HUES64 (cell line): ENCODE measurements around the gene CMSS1.

Source experiments
- H3K27ac ChIP-seq: 2 replicates; pipeline ENCODE4 v1.7.0; 2013; ENCODE audit warnings: low read depth, low read length, inconsistent platforms
- H3K27me3 ChIP-seq: 2 replicates; pipeline ENCODE4 v1.6.1; 2013; ENCODE audit warnings: mild to moderate bottlenecking, low read length; ENCODE audit not compliant: insufficient read depth
- H3K36me3 ChIP-seq: 2 replicates; pipeline ENCODE4 v1.6.1; 2013; ENCODE audit warnings: mild to moderate bottlenecking, low read length; ENCODE audit not compliant: insufficient read depth
- H3K4me1 ChIP-seq: 2 replicates; pipeline ENCODE4 v1.6.1; 2013; ENCODE audit warnings: mild to moderate bottlenecking, low read length, moderate library complexity; ENCODE audit not compliant: insufficient read depth
- H3K4me3 ChIP-seq: 2 replicates; pipeline ENCODE4 v1.5.1; 2013; ENCODE audit warnings: mild to moderate bottlenecking, low read length, moderate library complexity
- H3K9ac ChIP-seq: 2 replicates; pipeline ENCODE4 v1.6.1; 2013; ENCODE audit warnings: mild to moderate bottlenecking, low read depth, low read length
- H3K9me3 ChIP-seq: 2 replicates; pipeline ENCODE4 v1.6.1; 2013; ENCODE audit warnings: low read depth, low read length; ENCODE audit not compliant: insufficient read depth
- WGBS: fragments of 150-250, 120-280 bp; methylation state at CpG from one replicate; pipeline ENCODE4 v1.1.7; 2013; ENCODE audit warnings: missing lambda C conversion rate; 5-methylcytosine and 5-hydroxymethylcytosine counted together

CMSS1 gene

GRCh38 chr3:100022506-100022905, 204.8 kb downstream of the CMSS1 start:
- H3K4me3 ChIP-seq, result no peak overlapping the region
- H3K4me1 ChIP-seq, result no peaks in the 10 kb centered on the region
- no peaks in the 10 kb centered on the region for H3K9me3 ChIP-seq
- H3K36me3 ChIP-seq, result no peaks in the 10 kb centered on the region
- no peak overlapping the region for H3K9ac ChIP-seq
- no peak overlapping the region for H3K27ac ChIP-seq
- no peaks in the 10 kb centered on the region for H3K27me3 ChIP-seq

- 88% methylated on average over 5 of the region's 5 CpGs for WGBS
- Histone ChIP-seq H3K9me3 (no peaks in the 10 kb centered on the region), H3K4me3 (no peak overlapping the region), H3K36me3 (no peaks in the 10 kb centered on the region), H3K27me3 (no peaks in the 10 kb centered on the region), H3K4me1 (no peaks in the 10 kb centered on the region), H3K27ac (no peak overlapping the region), H3K9ac (no peak overlapping the region)
Observed at GRCh38 chr3:100023150-100023549, 205.5 kb downstream of the CMSS1 start.

GRCh38 chr3:100023595-100023994, 205.9 kb downstream of the CMSS1 start:
- Histone ChIP-seq H3K9me3 (no peaks in the 10 kb centered on the region), H3K36me3 (no peaks in the 10 kb centered on the region), H3K27me3 (no peaks in the 10 kb centered on the region), H3K4me3 (no peak overlapping the region), H3K27ac (no peak overlapping the region), H3K4me1 (no peaks in the 10 kb centered on the region), H3K9ac (no peak overlapping the region)
- WGBS, result 88% methylated on average over 1 of the region's 1 CpG

- no peak overlapping the region for H3K4me3 ChIP-seq
- H3K9me3 ChIP-seq, result no peaks in the 10 kb centered on the region
- no peaks in the 10 kb centered on the region for H3K27me3 ChIP-seq
- no peak overlapping the region for H3K27ac ChIP-seq
- no peak overlapping the region for H3K9ac ChIP-seq
- H3K36me3 ChIP-seq, result no peaks in the 10 kb centered on the region
- 93% methylated on average over 3 of the region's 7 CpGs for WGBS
- no peaks in the 10 kb centered on the region for H3K4me1 ChIP-seq
Observed at GRCh38 chr3:100024520-100025303, 207.1 kb downstream of the CMSS1 start.

- no peak overlapping the region for H3K4me3 ChIP-seq
- WGBS, result 81% methylated on average over 1 of the region's 1 CpG
- no peak overlapping the region for H3K9ac ChIP-seq
- H3K27ac ChIP-seq, result no peak overlapping the region
- no peaks in the 10 kb centered on the region for H3K36me3 ChIP-seq
- H3K27me3 ChIP-seq, result no peaks in the 10 kb centered on the region
- no peaks in the 10 kb centered on the region for H3K9me3 ChIP-seq
- peaks cover 4% of the 10 kb centered on the region for H3K4me1 ChIP-seq
Observed at GRCh38 chr3:100027321-100027720, 209.7 kb downstream of the CMSS1 start.

GRCh38 chr3:100029052-100029451, 211.4 kb downstream of the CMSS1 start:
- H3K36me3 ChIP-seq, result no peaks in the 10 kb centered on the region
- no CpG with 5 or more reads among the region's 1 CpG for WGBS
- H3K4me3 ChIP-seq, result no peak overlapping the region
- H3K9me3 ChIP-seq, result no peaks in the 10 kb centered on the region
- no peaks in the 10 kb centered on the region for H3K27me3 ChIP-seq
- H3K27ac ChIP-seq, result no peak overlapping the region
- peaks cover 6% of the 10 kb centered on the region for H3K4me1 ChIP-seq
- no peak overlapping the region for H3K9ac ChIP-seq

- Histone ChIP-seq H3K27ac (no peak overlapping the region), H3K36me3 (no peaks in the 10 kb centered on the region), H3K9me3 (no peaks in the 10 kb centered on the region), H3K9ac (no peak overlapping the region), H3K4me1 (peaks cover 6% of the 10 kb centered on the region), H3K27me3 (no peaks in the 10 kb centered on the region), H3K4me3 (no peak overlapping the region)
- 94% methylated on average over 2 of the region's 2 CpGs for WGBS
Observed at GRCh38 chr3:100029689-100030088, 212.0 kb downstream of the CMSS1 start.

GRCh38 chr3:100030346-100030745, 212.7 kb downstream of the CMSS1 start:
- Histone ChIP-seq H3K4me1 (peaks cover 6% of the 10 kb centered on the region), H3K9ac (no peak overlapping the region), H3K9me3 (no peaks in the 10 kb centered on the region), H3K27me3 (no peaks in the 10 kb centered on the region), H3K4me3 (no peak overlapping the region), H3K36me3 (no peaks in the 10 kb centered on the region), H3K27ac (no peak overlapping the region)
- 94% methylated on average over 2 of the region's 3 CpGs for WGBS

- H3K36me3 ChIP-seq, result no peaks in the 10 kb centered on the region
- peaks cover 6% of the 10 kb centered on the region for H3K4me1 ChIP-seq
- no peaks in the 10 kb centered on the region for H3K9me3 ChIP-seq
- H3K27me3 ChIP-seq, result no peaks in the 10 kb centered on the region
- H3K4me3 ChIP-seq, result no peak overlapping the region
- 100% methylated on average over 1 of the region's 1 CpG for WGBS
- no peak overlapping the region for H3K27ac ChIP-seq
- H3K9ac ChIP-seq, result no peak overlapping the region
Observed at GRCh38 chr3:100030914-100031425, 213.3 kb downstream of the CMSS1 start.

- no peak overlapping the region for H3K9ac ChIP-seq
- no peaks in the 10 kb centered on the region for H3K27me3 ChIP-seq
- H3K4me1 ChIP-seq, result peaks cover 6% of the 10 kb centered on the region
- 89% methylated on average over 4 of the region's 5 CpGs for WGBS
- H3K4me3 ChIP-seq, result no peak overlapping the region
- H3K27ac ChIP-seq, result no peak overlapping the region
- no peaks in the 10 kb centered on the region for H3K36me3 ChIP-seq
- no peaks in the 10 kb centered on the region for H3K9me3 ChIP-seq
Observed at GRCh38 chr3:100032243-100032642, 214.6 kb downstream of the CMSS1 start.

GRCh38 chr3:100033184-100033583, 215.5 kb downstream of the CMSS1 start:
- Histone ChIP-seq H3K9me3 (no peaks in the 10 kb centered on the region), H3K4me1 (peaks cover 6% of the 10 kb centered on the region), H3K9ac (no peak overlapping the region), H3K27me3 (no peaks in the 10 kb centered on the region), H3K4me3 (no peak overlapping the region), H3K36me3 (no peaks in the 10 kb centered on the region), H3K27ac (no peak overlapping the region)
- WGBS, result 89% methylated on average over 1 of the region's 1 CpG
